ENCODE results near the gene CABLES1.
"Not testable (repeated sequence)": the region's sequence is repeated elsewhere in the genome, so short reads cannot be mapped to it uniquely, and the experiment has no call there.

CABLES1 gene

DNA sequence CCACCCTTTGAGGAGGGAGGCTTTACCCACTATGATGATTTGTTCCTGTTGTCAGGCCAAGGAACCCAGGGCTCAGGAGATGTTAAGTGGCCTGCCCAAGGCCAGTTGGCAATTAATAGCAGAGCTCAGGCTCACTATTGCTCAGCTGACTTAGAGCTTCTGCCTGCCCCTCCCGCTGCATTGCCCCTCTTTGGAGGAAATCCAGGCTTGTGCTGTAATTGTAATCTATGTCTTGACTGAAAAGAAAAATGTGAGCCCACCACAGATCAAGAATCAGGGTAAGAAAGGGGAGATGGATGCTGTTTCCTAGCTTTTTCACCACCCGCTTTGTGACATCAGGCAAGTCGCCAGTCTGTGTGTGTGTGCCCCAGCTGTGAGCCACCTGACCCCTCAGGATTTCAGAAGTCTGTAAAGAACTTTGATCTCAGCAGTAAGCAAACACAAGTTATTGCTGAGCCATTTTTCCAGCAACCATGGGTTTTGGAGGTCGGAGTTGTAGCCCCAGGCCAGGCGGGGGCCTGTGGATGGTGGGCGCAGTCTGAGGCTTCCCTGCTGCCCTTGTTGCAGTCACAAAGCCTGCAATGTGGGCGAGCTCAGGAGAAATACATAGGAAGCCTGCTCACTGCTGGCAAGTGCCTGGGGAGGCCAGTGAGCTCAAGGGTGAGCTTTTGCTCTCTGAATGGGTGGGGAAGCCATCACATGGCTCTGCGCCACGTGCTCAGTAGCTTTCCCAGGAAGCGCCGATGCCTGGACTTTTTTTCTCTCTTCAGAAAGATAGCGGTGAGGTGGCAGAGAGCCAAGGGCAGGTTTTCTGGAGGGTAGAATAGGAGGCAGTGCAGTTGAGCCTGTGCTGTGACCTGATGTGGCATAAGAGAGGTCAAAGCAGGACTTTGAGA lies 6.1 kb downstream of the CABLES1 start:
- DNase-seq (ENCODE audit: low read depth in 1 of 2, low spot score in 1 of 2), result no peak

DNA sequence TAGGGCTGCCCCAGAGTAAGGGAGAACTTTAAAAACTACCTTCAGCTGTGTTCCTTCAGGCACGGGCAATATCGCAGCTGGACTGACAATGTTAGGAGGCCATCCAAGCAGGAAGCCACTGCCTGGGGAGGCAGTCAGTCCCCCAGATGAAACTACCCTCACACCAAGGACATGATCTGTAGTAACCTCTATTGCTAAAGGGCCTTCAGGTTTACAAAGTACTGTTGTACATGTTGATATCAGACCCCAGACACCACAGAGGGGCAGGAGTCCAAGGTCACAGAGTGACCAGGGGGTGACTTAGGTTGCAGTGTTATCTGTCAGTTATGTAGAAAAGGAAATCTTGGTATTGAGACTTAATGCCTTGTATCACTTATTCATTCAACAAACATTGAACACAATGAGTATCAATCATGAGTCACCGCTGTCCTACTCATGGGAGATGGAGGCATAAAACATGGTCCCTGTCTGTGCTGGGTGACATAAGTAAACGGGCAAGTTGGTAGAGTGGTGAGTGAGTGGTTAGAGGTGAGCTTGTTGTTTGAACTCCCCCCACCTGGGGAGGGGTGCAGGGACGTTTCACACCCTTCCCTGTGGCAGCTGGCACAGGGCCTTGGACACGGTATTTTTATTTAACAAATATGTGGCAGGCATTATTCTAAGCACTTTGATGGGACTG lies 7.1 kb downstream of the CABLES1 start:
- DNase-seq (ENCODE audit: low read depth in 1 of 2, low spot score in 1 of 2), result no peak

DNA sequence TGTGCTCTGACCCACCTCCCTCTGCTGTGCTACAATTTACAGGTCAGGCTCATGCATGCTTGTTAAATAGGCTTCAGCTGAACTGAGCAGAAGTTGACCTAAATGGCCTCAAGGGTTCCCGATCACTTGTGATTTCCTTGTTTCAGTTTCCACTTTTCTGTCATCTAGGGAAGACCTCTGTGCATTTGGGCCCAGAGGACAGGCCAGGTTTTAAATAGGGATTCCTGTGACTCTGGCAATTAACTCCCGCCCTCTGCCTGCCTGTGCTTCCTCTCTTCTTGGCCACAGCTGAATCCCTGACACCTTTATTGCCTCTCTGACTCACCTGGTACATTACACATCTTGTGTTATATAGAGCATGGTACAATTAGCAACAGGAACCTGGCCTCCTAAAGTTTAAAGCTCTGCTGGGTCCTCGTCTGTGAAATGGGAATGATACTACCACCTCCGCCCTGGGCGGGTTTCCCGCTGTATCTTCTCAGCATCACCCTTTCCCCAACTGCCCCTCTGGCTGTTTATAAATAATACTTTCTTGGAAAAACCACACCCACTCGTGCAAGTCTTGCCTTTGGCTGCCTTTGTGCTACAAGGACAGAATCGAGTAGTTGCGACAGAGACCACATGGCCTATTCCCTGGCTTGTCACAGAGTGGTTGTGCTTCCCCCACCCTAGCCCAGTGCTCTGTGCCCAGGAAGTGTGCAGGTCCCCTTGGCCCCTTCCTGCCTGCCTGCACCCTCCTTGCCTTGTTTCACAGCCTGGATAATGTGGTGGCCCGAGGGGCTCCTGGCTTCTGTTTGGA lies 7.9 kb downstream of the CABLES1 start:
- DNase-seq (ENCODE audit: low read depth in 1 of 2, low spot score in 1 of 2), result no peak

DNA sequence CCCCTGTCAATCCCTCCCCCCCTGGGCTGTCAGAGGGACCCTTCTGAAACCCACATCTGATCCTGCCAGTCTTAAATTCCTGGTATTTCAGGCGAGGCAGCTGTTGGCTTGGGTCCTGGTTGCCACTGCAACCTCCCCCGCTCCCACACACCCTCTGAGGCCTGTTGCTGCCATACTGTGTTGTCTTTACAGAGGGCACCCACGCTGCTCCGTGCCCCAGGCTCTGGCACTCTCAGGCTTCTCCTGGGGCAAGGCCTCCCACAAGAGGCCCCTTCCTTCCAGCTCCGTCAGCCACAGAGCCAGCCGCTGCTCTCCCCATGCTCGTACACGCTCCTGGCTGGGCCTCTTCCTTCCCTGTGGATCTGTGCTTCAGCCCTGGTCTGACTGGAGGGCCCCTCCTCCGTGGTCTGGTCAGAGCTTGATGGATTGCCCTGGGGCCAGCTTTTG lies 8.6 kb downstream of the CABLES1 start:
- DNase-seq (ENCODE audit: low read depth in 1 of 2, low spot score in 1 of 2), result no peak

DNA sequence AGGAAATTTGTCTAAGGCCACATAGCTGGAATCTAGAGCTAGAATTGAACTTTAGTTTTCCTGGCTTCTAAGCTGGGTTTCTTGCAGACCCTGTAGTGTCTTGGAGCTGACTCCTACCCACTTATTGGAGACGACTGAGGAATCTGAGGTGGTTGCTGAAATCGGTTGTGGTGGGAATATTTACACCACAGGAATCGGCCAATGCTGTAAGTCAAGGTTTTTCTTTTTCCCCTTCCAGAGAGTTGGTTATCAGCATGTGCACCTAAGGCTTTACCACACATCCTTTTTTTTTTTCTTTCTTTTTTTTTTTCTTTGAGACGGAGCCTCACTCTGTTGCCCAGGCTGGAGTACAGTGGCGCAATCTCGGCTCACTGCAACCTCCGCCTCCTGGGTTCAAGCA lies 9.4 kb downstream of the CABLES1 start:
- DNase-seq (ENCODE audit: low read depth in 1 of 2, low spot score in 1 of 2), result no peak

DNA sequence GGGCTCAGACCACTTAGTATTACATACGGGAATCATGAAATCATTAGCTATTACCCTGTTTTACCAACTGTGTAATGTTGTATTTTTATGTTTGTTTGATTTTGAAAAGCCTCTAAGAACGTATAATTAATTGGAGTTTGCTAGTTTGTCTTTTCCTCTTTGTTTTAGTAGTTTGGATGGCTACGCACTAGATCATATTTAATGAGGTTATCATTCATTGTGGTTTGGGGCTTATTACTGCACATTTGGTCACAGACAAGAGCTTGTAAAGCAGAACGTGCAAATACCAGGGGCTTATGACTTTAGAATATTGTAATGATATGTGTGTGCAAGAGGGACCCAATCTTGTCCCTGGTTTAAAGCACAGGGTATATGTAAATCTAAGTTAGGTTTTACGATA lies 10.3 kb downstream of the CABLES1 start:
- no peak for DNase-seq (ENCODE audit: low read depth in 1 of 2, low spot score in 1 of 2)

DNA sequence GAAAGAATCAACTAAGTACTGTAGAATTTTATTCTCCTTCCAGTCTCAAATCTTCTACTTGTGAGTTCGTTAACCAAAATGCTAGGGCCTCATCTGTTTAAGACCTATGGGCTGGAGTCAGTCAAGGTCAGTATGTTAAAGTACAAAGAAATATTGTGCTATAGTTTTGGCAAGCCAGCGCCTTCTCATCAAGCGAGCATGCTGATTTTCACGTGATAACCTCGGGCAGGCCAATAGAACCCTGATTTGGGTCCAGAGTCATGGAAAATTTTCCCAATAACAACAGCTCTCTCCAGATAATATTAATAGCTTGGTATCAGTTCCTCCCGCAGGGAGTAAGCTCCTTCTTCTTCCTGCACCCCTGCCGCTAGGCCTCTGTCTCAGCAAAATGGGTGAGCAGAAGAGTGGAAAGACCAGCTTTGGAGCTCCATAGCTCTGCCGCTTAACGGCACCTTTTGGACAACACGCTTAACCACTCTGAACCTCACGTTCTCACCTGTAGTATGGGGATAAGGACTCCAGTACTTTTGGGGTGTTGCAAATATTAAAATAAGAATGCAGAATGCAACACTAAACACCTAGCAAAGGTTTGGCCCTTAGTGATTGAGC lies 11.7 kb downstream of the CABLES1 start:
- no peak for DNase-seq (ENCODE audit: low read depth in 1 of 2, low spot score in 1 of 2)

DNA sequence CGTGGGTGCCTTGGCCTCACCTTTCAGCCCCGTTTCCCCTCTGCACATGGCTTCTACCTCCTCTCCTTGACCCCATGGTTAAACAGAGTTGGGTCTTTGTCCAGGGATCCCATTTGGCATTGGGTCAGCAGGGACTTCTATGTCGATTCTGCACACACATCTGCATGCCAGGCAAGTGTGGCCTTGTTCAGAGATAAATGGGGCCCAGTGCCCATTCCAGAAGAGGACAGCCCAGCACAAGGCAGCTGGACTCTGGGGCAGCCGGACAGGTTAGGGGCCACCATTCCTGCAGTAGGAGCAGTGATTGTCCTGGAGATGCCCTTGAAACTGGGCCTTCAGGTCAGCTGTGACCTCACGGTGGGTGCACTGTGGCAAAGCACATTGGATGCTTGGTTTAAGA lies 13.1 kb downstream of the CABLES1 start:
- no peak for DNase-seq (ENCODE audit: low read depth in 1 of 2, low spot score in 1 of 2)

DNA sequence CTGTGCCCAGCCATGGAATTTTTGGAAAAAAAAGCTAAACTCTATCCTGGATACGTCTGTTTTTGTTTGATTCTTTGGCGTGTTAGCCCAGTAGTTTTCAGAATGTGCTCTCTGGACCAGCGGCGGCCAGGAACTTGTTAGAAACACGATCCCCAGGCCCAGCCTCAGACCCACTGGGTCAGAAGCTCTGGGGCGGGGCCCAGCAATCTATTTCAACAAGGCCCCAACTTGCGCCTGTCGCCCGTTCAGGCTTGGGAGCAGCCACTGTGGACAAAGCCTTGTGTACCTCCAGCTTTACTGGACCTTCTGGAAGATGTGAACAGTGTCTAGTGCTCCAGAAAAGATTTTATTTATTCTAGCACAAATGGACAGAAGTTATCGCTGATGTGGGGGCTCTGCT lies 14.3 kb downstream of the CABLES1 start:
- DNase-seq (ENCODE audit: low read depth in 1 of 2, low spot score in 1 of 2), result no peak

DNA sequence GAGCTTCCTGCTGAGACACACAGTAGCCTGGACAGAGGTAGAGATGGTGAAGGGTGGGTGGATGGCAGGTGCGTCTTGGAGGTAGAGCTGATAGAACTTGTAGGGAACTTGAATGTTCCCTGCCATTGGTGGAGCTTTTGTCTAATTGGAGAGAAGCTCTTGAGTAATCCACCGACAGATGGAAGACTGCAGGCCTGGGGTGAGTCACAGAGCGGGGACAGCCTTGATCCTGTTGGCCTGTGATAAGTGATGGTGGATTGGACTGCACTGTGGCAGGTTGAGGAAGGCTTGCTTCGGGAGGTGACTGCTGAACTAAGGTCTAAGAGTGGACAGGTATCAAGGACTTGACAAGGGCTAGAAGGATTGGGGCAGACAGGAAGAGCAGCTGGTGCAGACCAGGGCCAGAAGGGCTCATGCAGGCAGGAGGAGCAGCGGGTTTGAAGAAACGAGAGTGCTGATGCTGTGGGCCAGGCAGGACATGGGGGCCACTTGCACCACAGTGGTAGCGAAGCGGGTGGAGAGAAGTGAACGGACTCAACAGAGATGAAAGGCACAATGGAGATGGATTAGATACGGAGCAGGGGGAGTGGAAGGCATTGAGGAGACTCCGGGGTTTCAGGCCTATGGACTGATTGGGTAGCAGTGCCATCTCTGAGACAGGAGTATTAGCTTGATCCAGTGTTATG lies 16.3 kb downstream of the CABLES1 start:
- no peak for DNase-seq (ENCODE audit: low read depth in 1 of 2, low spot score in 1 of 2)

DNA sequence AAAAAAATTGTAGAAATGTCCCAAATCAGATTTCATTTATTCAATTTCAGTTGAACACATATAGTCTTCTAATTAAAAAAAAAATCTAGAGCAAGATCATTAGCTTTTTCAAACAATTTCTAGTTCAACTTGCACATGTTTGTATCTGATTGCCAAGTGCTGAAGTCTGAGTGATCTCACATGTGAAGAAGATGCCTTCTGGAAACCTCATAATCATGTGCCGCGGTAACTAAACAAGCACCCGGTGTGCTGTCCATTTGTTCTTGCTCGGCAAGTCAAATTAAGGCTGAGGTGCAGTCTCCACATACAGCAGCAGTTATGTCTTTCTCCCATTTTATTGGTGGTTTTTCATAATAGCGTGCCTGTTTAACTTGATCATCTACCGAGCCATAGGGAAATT lies 18.7 kb downstream of the CABLES1 start:
- no peak for DNase-seq (ENCODE audit: low read depth in 1 of 2, low spot score in 1 of 2)

DNA sequence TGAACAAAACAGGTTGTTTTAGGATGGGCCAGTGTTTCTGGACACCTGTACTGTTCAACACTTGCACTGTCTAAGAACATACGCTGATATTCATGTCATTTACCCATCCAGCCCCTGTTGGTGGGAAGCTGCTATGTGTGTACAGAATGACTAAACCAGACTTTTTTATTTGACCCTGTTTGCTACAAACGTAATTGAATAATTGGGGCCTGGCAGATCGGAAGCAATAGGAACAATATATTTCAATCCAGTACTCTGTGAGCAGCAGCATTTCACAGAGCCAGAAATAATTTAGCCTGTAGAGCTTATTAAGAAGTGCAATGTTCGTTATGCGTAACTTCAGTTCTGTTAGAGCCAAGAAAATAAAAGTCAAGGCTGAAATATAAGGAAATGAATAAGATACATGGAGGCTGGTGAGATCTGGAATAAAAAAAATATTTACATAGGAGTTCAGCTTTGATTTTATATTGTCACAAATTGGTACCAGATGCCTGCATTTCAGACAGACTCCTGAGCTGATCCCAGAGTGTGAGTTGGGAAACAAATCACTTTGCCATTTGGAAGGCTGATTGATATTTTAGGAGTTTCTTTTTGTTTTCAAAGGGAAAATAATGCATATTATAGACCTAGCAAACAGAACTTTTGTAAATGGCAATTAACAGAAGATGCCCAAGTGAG lies 19.7 kb downstream of the CABLES1 start:
- DNase-seq (ENCODE audit: low read depth in 1 of 2, low spot score in 1 of 2), result no peak

DNA sequence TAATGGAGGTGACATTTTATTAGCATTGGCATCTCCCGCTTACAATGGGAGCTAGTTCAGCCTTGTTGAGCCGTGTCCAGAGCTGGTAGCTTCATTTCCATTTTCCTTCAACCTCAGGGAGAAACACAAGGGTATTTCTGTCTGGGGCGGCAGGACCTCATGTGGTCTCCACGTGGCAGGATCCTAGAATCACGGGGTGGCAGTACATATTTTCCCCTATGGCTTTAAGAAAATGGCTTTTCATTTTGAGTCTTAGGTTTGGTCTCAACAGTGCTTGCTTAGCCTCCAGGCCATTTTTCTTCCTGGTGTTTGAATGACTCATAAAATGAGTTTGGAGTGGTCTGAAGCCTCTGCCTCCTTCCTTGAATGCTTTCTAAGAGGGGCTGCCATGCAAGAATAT lies 20.3 kb downstream of the CABLES1 start:
- no peak for DNase-seq (ENCODE audit: low read depth in 1 of 2, low spot score in 1 of 2)

DNA sequence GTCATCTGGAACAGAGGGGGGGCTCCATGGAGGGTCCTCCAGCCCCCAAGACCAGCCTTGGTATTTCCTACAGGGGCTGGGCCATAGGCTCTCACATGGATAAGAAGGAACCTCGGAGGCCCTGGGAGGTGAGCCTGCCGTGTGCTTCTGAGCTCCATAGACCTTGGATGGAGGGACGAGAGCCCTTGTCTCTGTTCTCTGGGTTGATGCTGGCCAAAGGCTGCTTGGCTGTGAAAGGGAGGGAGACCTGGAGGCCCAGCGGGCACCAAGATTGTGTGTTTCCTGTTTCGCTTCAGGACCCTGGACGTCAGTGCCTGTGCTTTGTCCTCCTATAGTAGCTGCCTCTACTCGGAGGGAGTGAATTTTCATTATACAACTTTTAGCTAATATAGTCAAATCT lies 20.8 kb downstream of the CABLES1 start:
- no peak for DNase-seq (ENCODE audit: low read depth in 1 of 2, low spot score in 1 of 2)

DNA sequence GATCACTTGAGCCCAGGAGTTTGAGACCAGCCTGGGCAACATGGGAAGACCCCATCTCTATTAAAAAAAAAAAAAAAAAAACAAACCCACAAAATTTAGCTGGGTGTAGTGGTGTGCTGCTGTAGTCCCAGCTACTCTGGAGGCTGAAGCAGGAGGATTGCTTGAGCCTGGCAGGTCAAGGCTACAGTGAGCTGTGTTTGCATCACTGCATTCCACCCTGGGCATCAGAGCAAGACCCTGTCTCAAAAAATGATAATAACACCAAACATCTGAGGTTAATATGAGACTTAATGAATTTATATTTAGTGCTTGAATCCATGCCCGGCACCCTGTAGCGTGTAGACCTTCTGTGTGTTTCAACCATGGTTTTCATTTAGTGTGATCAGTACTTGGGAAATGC lies 22.8 kb downstream of the CABLES1 start:
- DNase-seq (ENCODE audit: low read depth in 1 of 2, low spot score in 1 of 2), result no peak

DNA sequence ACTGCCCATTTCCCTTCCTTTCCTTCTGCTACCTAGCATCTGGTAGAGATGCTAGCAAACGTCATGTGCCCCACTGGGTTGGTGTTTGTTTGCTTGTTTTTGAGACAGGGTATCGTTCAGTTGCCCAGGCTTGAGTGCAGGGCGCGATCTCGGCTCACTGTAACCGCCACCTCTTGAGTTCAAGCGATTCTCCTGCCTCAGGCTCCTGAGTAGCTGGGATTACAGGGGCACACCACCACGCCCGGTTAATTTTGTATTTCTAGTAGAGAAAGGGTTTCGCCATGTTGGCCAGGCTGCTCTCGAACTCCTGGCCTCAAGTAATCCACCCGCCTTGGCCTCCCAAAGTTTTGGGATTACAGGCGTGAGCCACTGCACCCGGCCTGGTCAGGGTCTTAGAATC lies 23.6 kb downstream of the CABLES1 start:
- not testable (repeated sequence) for DNase-seq (ENCODE audit: low read depth in 1 of 2, low spot score in 1 of 2)

DNA sequence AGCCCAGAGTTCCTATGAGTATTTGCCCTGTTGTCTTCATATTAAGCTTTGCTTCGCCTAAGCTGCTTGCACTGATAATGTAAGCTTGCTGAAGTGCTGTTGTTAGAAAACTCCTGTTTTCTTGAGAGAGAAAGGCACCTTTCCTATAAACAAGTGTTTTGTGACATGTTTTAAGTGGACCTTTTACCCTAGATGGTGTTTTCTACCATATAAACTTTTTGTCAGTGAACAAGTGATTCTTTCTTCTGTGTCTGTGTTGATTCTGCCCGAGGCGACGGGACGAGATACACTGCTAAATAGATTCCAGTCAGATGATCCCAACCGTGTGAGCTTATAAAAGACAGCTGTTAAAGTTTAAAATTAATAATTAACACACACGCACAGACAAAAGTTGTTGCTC lies 24.1 kb downstream of the CABLES1 start:
- DNase-seq (ENCODE audit: low read depth in 1 of 2, low spot score in 1 of 2), result no peak

DNA sequence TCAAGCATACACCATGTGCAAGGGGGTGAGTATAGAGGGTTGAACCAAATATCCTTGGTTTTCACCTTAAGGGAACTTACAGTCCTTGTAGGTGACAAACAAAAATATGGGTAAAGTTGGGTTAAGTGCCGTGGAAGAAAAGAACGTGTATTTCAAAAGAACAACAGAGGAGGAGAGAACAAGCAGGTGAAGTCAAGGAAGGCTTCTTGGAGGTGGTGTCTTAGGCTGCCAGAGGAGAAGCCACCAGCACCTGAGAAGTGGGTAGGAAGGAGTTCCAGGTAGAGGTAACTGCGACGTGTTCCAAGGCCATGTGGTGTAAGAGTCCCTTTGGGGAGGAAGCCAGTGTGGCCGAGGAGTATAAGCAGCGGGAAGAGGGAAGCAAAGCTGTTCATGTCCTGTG lies 27.2 kb downstream of the CABLES1 start:
- DNase-seq (ENCODE audit: low read depth in 1 of 2, low spot score in 1 of 2), result no peak

DNA sequence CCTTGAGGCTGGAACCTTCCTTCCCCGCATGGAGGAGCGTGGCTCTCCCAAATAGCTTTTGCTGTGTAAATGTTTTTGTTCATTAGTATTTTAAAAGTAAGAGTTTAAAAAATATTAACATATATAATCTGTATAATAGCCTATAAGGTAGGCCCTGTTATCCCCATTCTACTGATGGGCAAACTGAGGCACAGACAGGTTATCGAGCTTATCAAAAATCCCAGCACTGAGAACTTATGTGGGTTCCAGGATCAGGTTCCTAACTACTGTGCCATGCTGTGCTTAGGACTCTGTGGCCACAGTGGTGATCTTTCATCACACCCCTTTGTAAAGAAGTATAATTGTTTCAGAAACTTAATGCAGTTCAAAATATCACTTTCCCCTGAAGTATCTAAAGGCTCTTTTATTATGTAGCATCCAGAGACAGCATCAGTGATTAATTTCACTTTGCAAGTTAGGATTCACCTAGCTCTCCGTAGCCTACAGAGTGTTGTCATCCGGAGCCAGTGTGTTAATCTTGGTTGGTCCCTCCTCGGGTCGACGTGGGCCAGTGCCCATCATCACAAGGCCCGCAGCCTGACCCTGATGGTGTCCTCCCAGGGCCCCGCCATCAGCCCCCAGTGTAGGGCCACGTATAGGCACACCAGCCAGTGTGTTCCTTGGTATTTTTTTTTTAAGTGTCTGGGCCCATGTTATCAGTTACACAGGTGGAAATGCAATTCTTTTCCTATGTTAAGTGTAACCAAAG lies 28.7 kb downstream of the CABLES1 start:
- no peak for DNase-seq (ENCODE audit: low read depth in 1 of 2, low spot score in 1 of 2)
